ENCODE measurements around the gene CHP1. TPM values are rescaled to one million over a fixed set of nuclear protein-coding genes. Genes with fewer than 3 reads are reported as not detected.

The CHP1 gene
- total and polyA plus RNA-seq, 2 of the 8 experiments (the other 6 are each of a cell fraction or from before 2014, with no cell fraction given): 45.2 to 89.0 TPM

GRCh38 chr15:41283653-41284426 is 52.8 kb downstream of the CHP1 start (continued):
- TF ChIP-seq RAD21 (IDR thresholded peaks at IDR 0.05 in 1 of 2, conservative IDR thresholded peaks at IDR 0.05 in 1 of 2; ENCODE audit: low read depth in 2 of 2, low read length in 2 of 2): no peak
- 0 out of 2 replicates have a peak, but pooled peaks have one; percentile 22 for TF ChIP-seq GTF2F1 (IDR thresholded peaks at IDR 0.05; ENCODE audit: borderline replicate concordance, low read depth, low read length)
- peak; percentile 95 to 98 for TF ChIP-seq POLR2A (IDR thresholded peaks at IDR 0.05; ENCODE audit: control extremely low read depth in 1 of 2, low read depth in 2 of 2, low read length in 2 of 2)
- no peak for TF ChIP-seq CTBP2 (IDR thresholded peaks at IDR 0.05; ENCODE audit: borderline replicate concordance, insufficient read depth, insufficient read length, low read length)
- TF ChIP-seq JUND (IDR thresholded peaks at IDR 0.05; ENCODE audit: low read length): no peak
- TF ChIP-seq CHD7 (IDR thresholded peaks at IDR 0.05; ENCODE audit: insufficient replicate concordance, low read length): no peak
- TF ChIP-seq BRCA1 (IDR thresholded peaks at IDR 0.05; ENCODE audit: low read depth, low read length): no peak
- peak; percentile 78; the same call in 1 of the 2 replicates for TF ChIP-seq FOSL1 (IDR thresholded peaks at IDR 0.05; ENCODE audit: insufficient read depth, low read depth, low read length)
- peak; percentile 93 for TF ChIP-seq TAF7 (optimal IDR thresholded peaks at IDR 0.05; ENCODE audit: borderline replicate concordance, low read depth, low read length)
